GM18499 (cell line): Measurements from ENCODE around the gene COBL.

ENCODE experiments used
- ATAC-seq: cut with Tn5 transposase; IDR thresholded peaks from one replicate; pipeline ENCODE4 v1.9.1; 2021; ENCODE audit warnings: moderate number of reproducible peaks; ENCODE audit not compliant: insufficient read depth, unreplicated experiment

COBL gene

GRCh38 chr7:51316666-51317581 lies at the start of gene COBL:
Gene COBL (minus strand): TSS chr7:51316809. CDS start chr7:51316633, 176 bp downstream.
- ATAC-seq: no peak

GRCh38 chr7:51366172-51366728 lies 49.6 kb upstream of the COBL start:
- ATAC-seq: no peak

- ATAC-seq: no peak
Measured at GRCh38 chr7:51357821-51358220, 41.2 kb upstream of the COBL start.

GRCh38 chr7:51356849-51357516 lies 40.4 kb upstream of the COBL start:
- ATAC-seq: no peak

- no peak for ATAC-seq
Measured at GRCh38 chr7:51354897-51355296, 38.3 kb upstream of the COBL start.

- ATAC-seq: no peak
Measured at GRCh38 chr7:51354434-51354833, 37.8 kb upstream of the COBL start.

- ATAC-seq: no peak
Measured at GRCh38 chr7:51352174-51353100, 35.8 kb upstream of the COBL start.

- no peak for ATAC-seq
Measured at GRCh38 chr7:51351661-51352060, 35.1 kb upstream of the COBL start.

GRCh38 chr7:51350546-51350896 lies 33.9 kb upstream of the COBL start:
- ATAC-seq: no peak

GRCh38 chr7:51349820-51350545 lies 33.4 kb upstream of the COBL start:
- ATAC-seq: no peak

GRCh38 chr7:51346126-51346525 lies 29.5 kb upstream of the COBL start:
- no peak for ATAC-seq

GRCh38 chr7:51344406-51345138 lies 28.0 kb upstream of the COBL start:
- no peak for ATAC-seq

GRCh38 chr7:51340936-51341335 lies 24.3 kb upstream of the COBL start:
- no peak for ATAC-seq

GRCh38 chr7:51340029-51340838 lies 23.6 kb upstream of the COBL start:
- ATAC-seq: no peak

GRCh38 chr7:51335057-51335456 lies 18.4 kb upstream of the COBL start:
- no peak for ATAC-seq

- no peak for ATAC-seq
Measured at GRCh38 chr7:51329696-51330263, 13.2 kb upstream of the COBL start.

- no peak for ATAC-seq
Measured at GRCh38 chr7:51328351-51328801, 11.8 kb upstream of the COBL start.

GRCh38 chr7:51327287-51327717 lies 10.7 kb upstream of the COBL start:
- ATAC-seq: no peak
